Measurements from ENCODE around the gene DCLK2.

GRCh38 chr4:150255610-150256224 lies 177.5 kb downstream of the DCLK2 start:
- TF ChIP-seq CTCF (IDR thresholded peaks at IDR 0.05) (no peak), POLR2A (IDR thresholded peaks at IDR 0.05) (no peak)

All from right lobe of liver (tissue), 4 donors.